Upper lobe of left lung (tissue), 6 donors: Measurements from ENCODE around the gene ZNF423. TPM values are rescaled to one million over a fixed set of nuclear protein-coding genes. Genes with fewer than 3 reads are reported as not detected.

ENCODE experiments used
- ATAC-seq, 2 donors: fragments of 200-7000 bp; cut with Tn5 transposase; one replicate each; pipeline ENCODE4 v1.9.1; 2022; ENCODE audit warnings: mild to moderate bottlenecking in 2 of 2, moderate library complexity in 2 of 2; ENCODE audit not compliant: low FRiP score in 2 of 2
- DNase-seq, 2 donors: peaks; one replicate each; pipeline ENCODE4 v3.0.0-alpha.2; 2019 to 2020
- H3K27ac ChIP-seq, 4 donors: fragments of 200-600 bp; sonication (generic); one replicate each; pipeline ENCODE4 v1.5.1; 2016 to 2019
- H3K27me3 ChIP-seq, 4 donors: fragments of 200-600 bp; sonication (generic); one replicate each; pipeline ENCODE4 v1.5.1; 2017 to 2019
- H3K36me3 ChIP-seq, 4 donors: fragments of 200-600 bp; sonication (generic); one replicate each; pipeline ENCODE4 v1.5.1; 2016 to 2019
- H3K4me1 ChIP-seq, 4 donors: fragments of 200-600 bp; sonication (generic); one replicate each; pipeline ENCODE4 v1.5.1; 2018 to 2019
- H3K4me3 ChIP-seq, 4 donors: fragments of 200-600 bp; sonication (generic); one replicate each; pipeline ENCODE4 v1.5.1; 2017 to 2019; ENCODE audit warnings: mild to moderate bottlenecking in 2 of 4, moderate library complexity in 1 of 4
- H3K9me3 ChIP-seq, 4 donors: fragments of 200-600 bp; sonication (generic); one replicate each; pipeline ENCODE4 v1.5.1; 2018 to 2019
- EP300 ChIP-seq, 4 donors: sonication (generic); formaldehyde crosslinking; IDR thresholded peaks; one replicate each; pipeline ENCODE4 v1.5.1; 2017; ENCODE audit warnings: antibody characterized with exemption in 4 of 4, control low read depth in 2 of 4
- POLR2A ChIP-seq, 4 donors: fragments of 450-650 bp; IDR thresholded peaks; one replicate each; pipeline ENCODE4 v1.5.1; 2016 to 2017; ENCODE audit warnings: antibody characterized with exemption in 4 of 4, mild to moderate bottlenecking in 2 of 4
- POLR2AphosphoS5 ChIP-seq, 2 donors: sonication (generic); formaldehyde crosslinking; IDR thresholded peaks; one replicate each; pipeline ENCODE4 v1.5.1; 2017; ENCODE audit warnings: antibody characterized with exemption in 2 of 2
- WGBS, 2 donors: methylation state at CpG; one replicate each; pipeline ENCODE4 v1.1.5; 2017 to 2018; 5-methylcytosine and 5-hydroxymethylcytosine counted together
- total RNA-seq, 6 donors: library from RNA; depleted of rRNA in 4 of 6; stranded (reverse); fragments of >200 nt in 4 of 6; gene quantifications; one replicate each; pipeline versions ENCODE4 v1.1.0 to v1.2.1, GENCODE V29; 2016 to 2021
- TF ChIP-seq, protein P1 (sequence below), 6 experiments: fragments of 450-650 bp in 4 of 6; fragments of 200-600 bp in 2 of 6; sonication (generic) in 2 of 6; IDR thresholded peaks; one replicate each; pipeline ENCODE4 v1.5.1; 2016 to 2019; ENCODE audit warnings: antibody characterized with exemption in 6 of 6
- donor health status: DM: no; HTN: no; CAD: no; lungs with moderate emphysema.
- donor health status: DM: no; HTN: yes; CAD: no; lungs with severe emphysema.

Gene ZNF423
- total RNA-seq, 6 donors from 2014 or later = 4.1 to 11.4 (median 6.7) TPM

- WGBS, 2 donors = 76 to 94% methylated on average over 4 of the region's 4 CpGs
- no peak for TF ChIP-seq POLR2A (IDR thresholded peaks at IDR 0.05)
- TF ChIP-seq POLR2AphosphoS5 (IDR thresholded peaks at IDR 0.05) = no peak
- TF ChIP-seq, protein P1, sequence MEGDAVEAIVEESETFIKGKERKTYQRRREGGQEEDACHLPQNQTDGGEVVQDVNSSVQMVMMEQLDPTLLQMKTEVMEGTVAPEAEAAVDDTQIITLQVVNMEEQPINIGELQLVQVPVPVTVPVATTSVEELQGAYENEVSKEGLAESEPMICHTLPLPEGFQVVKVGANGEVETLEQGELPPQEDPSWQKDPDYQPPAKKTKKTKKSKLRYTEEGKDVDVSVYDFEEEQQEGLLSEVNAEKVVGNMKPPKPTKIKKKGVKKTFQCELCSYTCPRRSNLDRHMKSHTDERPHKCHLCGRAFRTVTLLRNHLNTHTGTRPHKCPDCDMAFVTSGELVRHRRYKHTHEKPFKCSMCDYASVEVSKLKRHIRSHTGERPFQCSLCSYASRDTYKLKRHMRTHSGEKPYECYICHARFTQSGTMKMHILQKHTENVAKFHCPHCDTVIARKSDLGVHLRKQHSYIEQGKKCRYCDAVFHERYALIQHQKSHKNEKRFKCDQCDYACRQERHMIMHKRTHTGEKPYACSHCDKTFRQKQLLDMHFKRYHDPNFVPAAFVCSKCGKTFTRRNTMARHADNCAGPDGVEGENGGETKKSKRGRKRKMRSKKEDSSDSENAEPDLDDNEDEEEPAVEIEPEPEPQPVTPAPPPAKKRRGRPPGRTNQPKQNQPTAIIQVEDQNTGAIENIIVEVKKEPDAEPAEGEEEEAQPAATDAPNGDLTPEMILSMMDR (IDR thresholded peaks at IDR 0.05) = no peak
- no peak for TF ChIP-seq EP300 (IDR thresholded peaks at IDR 0.05)
- Histone ChIP-seq H3K36me3 (no peaks in the 10 kb centered on the region), H3K9me3 (no peaks in the 10 kb centered on the region), H3K4me3 (no peak overlapping the region), H3K4me1 (peaks cover 14 to 21% (median 16%) of the 10 kb centered on the region in 4 donors), H3K27me3 (peaks cover 0 to 11% (median 3%) of the 10 kb centered on the region in 4 donors), H3K27ac (no peak overlapping the region)
- no peak for DNase-seq
- no peak for ATAC-seq
These were observed 6.8 kb upstream of the ZNF423 start for GRCh38 chr16:49862694-49863093.

GRCh38 chr16:49861299-49861698 lies 5.4 kb upstream of the ZNF423 start:
- Histone ChIP-seq H3K27me3 (peaks cover 0 to 12% (median 6%) of the 10 kb centered on the region in 4 donors), H3K36me3 (no peaks in the 10 kb centered on the region), H3K9me3 (no peaks in the 10 kb centered on the region), H3K4me1 (peaks cover 20 to 30% (median 22%) of the 10 kb centered on the region in 4 donors), H3K4me3 (no peak overlapping the region), H3K27ac (no peak overlapping the region)
- DNase-seq (no peak), ATAC-seq (no peak)
- no peak for TF ChIP-seq EP300 (IDR thresholded peaks at IDR 0.05)
- TF ChIP-seq POLR2AphosphoS5 (IDR thresholded peaks at IDR 0.05) = no peak
- 93 to 94% methylated on average over 6 of the region's 6 CpGs for WGBS, 2 donors

DNA sequence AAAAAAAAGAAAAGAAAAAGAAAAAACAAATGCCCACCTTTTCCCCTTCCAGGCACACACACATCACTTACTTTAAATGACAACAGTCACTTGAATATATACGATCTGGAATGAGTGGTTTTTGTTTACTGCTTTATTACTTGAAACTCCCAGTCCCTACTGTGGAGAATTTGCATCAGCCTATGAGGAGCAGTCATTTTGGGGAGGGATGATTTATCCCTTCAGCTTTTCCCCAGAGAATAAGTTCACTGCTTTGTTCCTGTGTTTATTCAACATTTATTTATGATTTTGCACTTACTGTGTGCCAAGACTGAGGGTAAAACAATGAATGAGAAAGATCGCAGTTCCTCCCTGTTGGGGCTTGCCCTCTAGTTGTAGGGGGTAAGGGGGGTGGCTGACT lies 4.7 kb upstream of the ZNF423 start:
- peaks cover 21 to 37% (median 23%) of the 10 kb centered on the region in 4 donors for H3K4me1 ChIP-seq
- DNase-seq = no peak
- no peaks in the 10 kb centered on the region for H3K9me3 ChIP-seq
- no peak for ATAC-seq
- peaks cover 0 to 12% (median 6%) of the 10 kb centered on the region in 4 donors for H3K27me3 ChIP-seq
- no peak overlapping the region for H3K27ac ChIP-seq
- H3K36me3 ChIP-seq = no peaks in the 10 kb centered on the region
- WGBS, 2 donors = 43 to 53% methylated on average over 2 of the region's 2 CpGs
- TF ChIP-seq POLR2A (IDR thresholded peaks at IDR 0.05) (no peak), EP300 (IDR thresholded peaks at IDR 0.05) (no peak), POLR2AphosphoS5 (IDR thresholded peaks at IDR 0.05) (no peak)
- TF ChIP-seq, protein P1 (IDR thresholded peaks at IDR 0.05) = no peak
- no peak overlapping the region for H3K4me3 ChIP-seq

GRCh38 chr16:49859125-49859811 lies 3.4 kb upstream of the ZNF423 start:
- H3K4me3 ChIP-seq = peak overlapping the region; percentile 36 to 90 (median 73)
- H3K27ac ChIP-seq = peak overlapping the region; percentile 79 to 94 (median 91)
- no peaks in the 10 kb centered on the region for H3K9me3 ChIP-seq
- peaks cover 0 to 17% (median 8%) of the 10 kb centered on the region in 4 donors for H3K27me3 ChIP-seq
- TF ChIP-seq, protein P1 (IDR thresholded peaks at IDR 0.05) = peak in 1 of 6 experiments; percentile 3
- TF ChIP-seq POLR2AphosphoS5 (IDR thresholded peaks at IDR 0.05) (peak in 1 of 2 donors; percentile 50), EP300 (IDR thresholded peaks at IDR 0.05) (no peak)
- 8 to 11% methylated on average over 25 to 30 of the region's 30 CpGs for WGBS, 2 donors
- DNase-seq (peak in 1 of 2 donors; percentile 83), ATAC-seq (peak in 1 of 2 donors; percentile 37)
- H3K4me1 ChIP-seq = peaks cover 26 to 48% (median 29%) of the 10 kb centered on the region in 4 donors
- H3K36me3 ChIP-seq = no peaks in the 10 kb centered on the region

DNA sequence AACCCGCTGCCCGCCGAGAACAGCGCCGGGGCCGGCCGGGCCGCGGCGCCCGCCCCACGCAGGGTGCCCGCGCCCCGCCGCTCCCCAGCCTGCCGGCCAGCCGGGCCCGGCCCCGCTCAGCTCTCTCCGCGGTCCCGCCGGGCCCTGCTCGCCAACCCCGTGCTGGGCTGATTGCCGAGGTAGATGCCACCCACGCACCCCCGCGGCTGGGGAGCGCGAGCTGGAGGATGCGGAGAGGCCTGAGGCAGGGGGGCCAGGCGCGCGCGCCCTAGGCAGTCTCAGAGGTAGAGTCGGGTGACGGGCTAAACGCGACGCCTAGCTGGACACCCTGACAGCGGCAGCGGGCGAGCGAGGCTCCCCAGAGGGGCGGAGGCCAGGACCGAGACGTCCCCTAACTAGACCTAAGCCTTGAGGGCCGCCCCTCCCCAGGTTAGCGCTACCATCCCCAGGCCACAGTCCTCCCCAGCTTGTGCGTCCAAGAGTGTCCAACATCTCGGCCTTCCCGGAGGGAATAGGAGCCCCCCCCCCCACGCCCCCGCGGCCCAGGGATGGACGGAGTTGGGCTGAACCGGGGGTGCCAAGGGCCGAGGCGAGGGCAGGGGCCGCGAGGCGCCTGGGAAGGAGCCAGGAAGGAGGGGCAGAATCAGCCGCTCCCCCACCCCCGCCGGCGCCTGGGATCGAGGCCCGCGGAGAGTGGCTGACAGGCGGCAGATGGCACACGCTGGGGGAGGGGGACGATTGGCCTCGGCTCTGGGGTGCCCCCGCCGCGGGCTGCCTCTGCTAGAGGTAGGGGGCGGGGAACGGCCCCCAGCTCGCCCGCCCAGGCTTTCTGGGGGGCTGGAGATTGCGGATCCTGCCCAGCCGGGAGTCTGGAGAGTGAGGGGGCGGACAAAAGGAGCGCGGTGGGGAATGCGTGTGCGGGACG lies 2.5 kb upstream of the ZNF423 start:
- peak in 1 of 2 donors; percentile 1 for ATAC-seq
- Histone ChIP-seq H3K4me3 (peak overlapping the region; percentile 36 to 90 (median 73)), H3K27me3 (peaks cover 0 to 18% (median 9%) of the 10 kb centered on the region in 4 donors), H3K9me3 (no peaks in the 10 kb centered on the region), H3K27ac (peak overlapping the region; percentile 79 to 94 (median 91)), H3K4me1 (peaks cover 32 to 55% (median 34%) of the 10 kb centered on the region in 4 donors), H3K36me3 (no peaks in the 10 kb centered on the region)
- 0 to 3% methylated on average over 12 to 43 of the region's 90 CpGs for WGBS, 2 donors
- DNase-seq = peak in 1 of 2 donors; percentile 91
- TF ChIP-seq POLR2AphosphoS5 (IDR thresholded peaks at IDR 0.05) = no peak
- TF ChIP-seq, protein P1 (IDR thresholded peaks at IDR 0.05) = peak in 1 of 6 experiments; percentile 13
